Stimulated activated effector memory CD8-positive, alpha-beta T cell treated with anti-CD3 and anti-CD28 coated beads, Interleukin-12 subunit alpha, Interleukin-12 subunit beta, amount 100 ng/mL, for 72 hours (primary cell): ENCODE results near the gene PPP1CA.

ENCODE experiments used
- ATAC-seq: fragments of 150-1000 bp; cut with Tn5 transposase; 2 replicates; pipeline ENCODE4 v1.10.0; 2021
- DNase-seq, 2 donors: peaks; one replicate each; pipeline ENCODE4 v3.0.0; 2021 to 2022; ENCODE audit warnings: low spot score in 2 of 2
- H3K27ac Mint-ChIP-seq: one replicate; pipeline ENCODE4 v1.8.0; 2022; ENCODE audit warnings: mild to moderate bottlenecking, mixed read lengths
- H3K36me3 Mint-ChIP-seq: one replicate; pipeline ENCODE4 v1.8.0; 2022; ENCODE audit warnings: mild to moderate bottlenecking, mixed read lengths
- H3K4me1 Mint-ChIP-seq: one replicate; pipeline ENCODE4 v1.8.0; 2022; ENCODE audit warnings: mixed read lengths
- H3K4me3 Mint-ChIP-seq: one replicate; pipeline ENCODE4 v1.8.0; 2022; ENCODE audit warnings: mild to moderate bottlenecking, mixed read lengths
- H3K9me3 Mint-ChIP-seq: one replicate; pipeline ENCODE4 v1.8.0; 2022; ENCODE audit warnings: mixed read lengths

Gene PPP1CA

DNA sequence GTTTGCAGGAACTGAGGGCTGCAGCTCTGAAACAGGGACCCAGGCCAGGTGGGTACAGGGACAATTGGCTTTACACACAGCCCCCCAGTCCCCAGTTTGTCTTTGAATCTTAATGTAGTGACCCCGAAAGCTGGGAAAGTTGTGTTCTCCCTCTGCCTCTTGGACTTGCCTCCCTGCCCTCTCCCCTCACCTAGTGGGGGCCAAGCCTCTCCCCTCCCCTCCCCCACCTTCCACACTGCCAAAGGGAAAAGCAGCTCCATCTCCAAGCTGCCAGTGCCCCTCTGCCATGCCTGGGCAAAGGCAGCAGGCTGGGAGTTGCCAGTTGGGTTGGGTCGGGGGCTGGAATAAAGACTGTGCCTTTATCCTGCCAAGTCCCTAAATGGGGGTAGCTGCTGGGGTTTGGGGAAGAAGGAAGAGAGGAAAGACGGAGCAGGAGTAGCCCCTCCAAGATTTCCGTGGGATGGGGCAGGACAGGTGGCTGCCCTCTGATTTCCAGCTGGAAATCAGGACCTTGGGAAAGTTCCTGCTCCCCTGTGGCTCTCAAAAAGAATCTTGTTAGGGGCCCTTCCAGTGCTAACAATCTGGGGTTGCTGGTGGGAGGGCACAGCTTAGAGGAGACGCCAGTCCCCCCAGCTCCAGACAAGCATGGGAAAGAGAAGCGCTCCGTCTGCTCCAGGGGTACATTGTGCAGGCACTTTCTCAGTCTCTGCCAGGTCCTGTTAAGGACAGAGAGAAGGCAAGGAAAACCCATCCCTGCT lies 25.4 kb downstream of the PPP1CA start:
- no peak for DNase-seq
- H3K4me1 Mint-ChIP-seq, result peaks cover 48% of the 10 kb centered on the region
- H3K9me3 Mint-ChIP-seq, result no peaks in the 10 kb centered on the region
- no peak for ATAC-seq
- peaks cover 24% of the 10 kb centered on the region for H3K36me3 Mint-ChIP-seq
- H3K27ac Mint-ChIP-seq, result no peak overlapping the region
- no peak overlapping the region for H3K4me3 Mint-ChIP-seq

- Mint-ChIP-seq H3K4me3 (no peak overlapping the region), H3K4me1 (peaks cover 48% of the 10 kb centered on the region), H3K36me3 (peaks cover 24% of the 10 kb centered on the region), H3K27ac (no peak overlapping the region), H3K9me3 (no peaks in the 10 kb centered on the region)
- ATAC-seq (no peak), DNase-seq (no peak)
Measured at GRCh38 chr11:67375320-67376055, 26.2 kb downstream of the PPP1CA start.

DNA sequence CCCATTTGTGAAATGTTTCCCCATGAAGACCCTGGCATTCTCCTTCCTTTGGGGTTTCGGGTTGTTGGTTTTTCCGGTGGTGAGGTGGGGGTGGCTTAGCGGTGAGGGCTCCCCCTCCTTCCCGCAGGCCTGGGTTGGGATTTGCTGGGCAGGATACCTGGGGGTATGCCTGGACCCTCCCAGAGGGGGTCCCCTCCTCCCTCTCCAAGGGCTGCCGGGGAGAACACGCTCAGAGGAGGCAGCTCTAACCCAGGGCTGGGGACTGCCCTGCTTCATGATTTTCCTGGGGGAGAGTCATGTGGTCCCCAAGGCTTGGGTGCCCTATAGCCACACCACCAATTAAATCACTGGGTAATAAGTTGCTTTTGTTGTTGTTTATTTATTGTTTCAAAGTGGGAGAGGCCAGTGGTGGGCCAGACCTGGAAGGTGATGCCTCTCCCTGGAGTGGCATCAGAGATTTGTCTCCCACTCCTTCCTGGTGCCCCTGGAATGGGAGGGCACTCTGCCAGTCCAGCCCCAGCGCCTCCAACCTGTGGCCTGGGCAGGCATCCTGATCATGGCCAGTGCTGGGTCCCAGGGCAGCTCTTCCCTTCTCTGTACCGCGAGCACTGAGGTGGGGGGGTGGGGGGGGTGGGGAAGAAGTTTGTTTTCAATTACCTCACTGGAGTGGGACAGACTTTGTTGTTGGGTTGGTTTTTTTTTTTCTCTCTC lies 26.9 kb downstream of the PPP1CA start:
- Mint-ChIP-seq H3K36me3 (peaks cover 21% of the 10 kb centered on the region), H3K27ac (peak overlapping the region; percentile 91), H3K4me3 (peak overlapping the region; percentile 78), H3K4me1 (peaks cover 54% of the 10 kb centered on the region), H3K9me3 (no peaks in the 10 kb centered on the region)
- DNase-seq, result no peak
- no peak for ATAC-seq

GRCh38 chr11:67373648-67374570 lies 27.7 kb downstream of the PPP1CA start:
- H3K4me3 Mint-ChIP-seq, result peak overlapping the region; percentile 78
- ATAC-seq (peak; percentile 49), DNase-seq (peak; percentile 38 to 71)
- peaks cover 19% of the 10 kb centered on the region for H3K36me3 Mint-ChIP-seq
- H3K27ac Mint-ChIP-seq, result peak overlapping the region; percentile 91
- no peaks in the 10 kb centered on the region for H3K9me3 Mint-ChIP-seq
- H3K4me1 Mint-ChIP-seq, result peaks cover 60% of the 10 kb centered on the region

- peak within 1 kb of the TSS; percentile 81 for H3K4me3 Mint-ChIP-seq
- ATAC-seq, result peak; percentile 17
- H3K4me1 Mint-ChIP-seq, result peaks cover 63% of the 10 kb centered on the region
- DNase-seq, result peak in 1 of 2 donors; percentile 68
- H3K27ac Mint-ChIP-seq, result peak within 1 kb of the TSS; percentile 91
- no peaks in the 10 kb centered on the region for H3K9me3 Mint-ChIP-seq
- peaks cover 25% of the 10 kb centered on the region for H3K36me3 Mint-ChIP-seq
Measured at GRCh38 chr11:67372993-67373647, 28.5 kb downstream of the PPP1CA start, which contains the start of gene CLCF1. Gene CLCF1 (minus strand): TSS chr11:67373598. CDS start chr11:67373539, 59 bp downstream.

DNA sequence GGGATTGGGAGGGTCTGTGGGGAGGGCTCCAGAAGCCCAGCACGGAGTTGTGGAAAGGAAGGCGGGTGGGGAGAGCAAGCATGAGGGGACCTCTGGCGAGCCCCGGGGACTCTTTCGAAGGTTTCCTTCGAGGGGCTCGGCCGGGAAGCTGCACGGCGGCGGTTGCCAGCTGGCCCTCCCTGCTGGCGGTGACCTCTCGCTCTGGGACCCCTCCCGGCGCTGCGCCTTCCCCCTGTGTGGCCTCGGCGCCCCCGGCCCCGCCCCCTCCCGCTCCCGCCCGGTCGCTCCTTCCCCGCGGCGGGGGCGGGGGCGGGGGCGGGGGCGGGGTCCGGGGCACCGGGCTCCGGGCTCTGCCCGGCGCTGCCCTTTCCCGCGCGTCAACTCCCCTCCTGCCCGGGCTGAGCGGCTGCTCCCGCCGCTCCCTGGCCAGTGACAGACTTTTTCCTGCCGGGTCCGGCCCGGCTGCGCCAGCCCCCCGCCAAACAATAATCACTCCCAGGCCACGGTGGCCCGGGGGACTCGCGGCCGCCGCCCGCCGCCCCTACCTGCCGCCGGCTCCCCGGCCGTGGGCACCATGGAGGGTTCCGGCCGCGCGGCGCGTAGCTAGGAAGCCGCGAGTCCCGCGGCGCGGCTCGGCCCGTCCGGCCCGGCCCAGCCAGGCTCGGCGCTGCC lies 29.2 kb downstream of the PPP1CA start:
- H3K4me1 Mint-ChIP-seq, result peaks cover 70% of the 10 kb centered on the region
- no peaks in the 10 kb centered on the region for H3K9me3 Mint-ChIP-seq
- DNase-seq (no peak), ATAC-seq (no peak)
- H3K36me3 Mint-ChIP-seq, result peaks cover 25% of the 10 kb centered on the region
- H3K4me3 Mint-ChIP-seq, result peak overlapping the region; percentile 81
- H3K27ac Mint-ChIP-seq, result peak overlapping the region; percentile 82

DNA sequence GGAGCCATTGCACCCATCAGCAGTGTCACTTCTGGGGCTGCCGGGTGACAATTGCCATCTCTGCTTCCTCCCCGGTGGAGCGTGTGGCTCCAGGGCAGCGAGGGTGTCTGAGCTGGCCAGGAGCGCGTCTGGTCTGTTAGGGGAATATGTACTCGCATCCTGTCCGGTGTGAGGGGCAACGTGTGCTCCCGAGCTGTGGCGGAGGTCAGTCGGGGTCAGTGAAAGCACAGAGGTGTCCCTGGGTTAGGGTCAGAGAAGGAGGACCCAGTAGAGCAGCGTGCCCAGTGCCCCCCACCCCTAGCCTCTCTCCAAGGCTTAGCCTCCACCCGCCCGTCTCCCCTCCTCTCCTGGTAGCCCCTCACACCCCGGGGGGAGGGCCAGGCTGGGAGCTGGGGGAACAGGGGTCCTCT lies 29.7 kb downstream of the PPP1CA start:
- DNase-seq (no peak), ATAC-seq (no peak)
- H3K4me3 Mint-ChIP-seq, result peak overlapping the region; percentile 81
- peaks cover 72% of the 10 kb centered on the region for H3K4me1 Mint-ChIP-seq
- peaks cover 25% of the 10 kb centered on the region for H3K36me3 Mint-ChIP-seq
- H3K9me3 Mint-ChIP-seq, result no peaks in the 10 kb centered on the region
- peak overlapping the region; percentile 82 for H3K27ac Mint-ChIP-seq

GRCh38 chr11:67371189-67371910 lies 30.3 kb downstream of the PPP1CA start:
- Mint-ChIP-seq H3K27ac (peak overlapping the region; percentile 82), H3K4me3 (peak overlapping the region; percentile 81), H3K36me3 (peaks cover 25% of the 10 kb centered on the region), H3K4me1 (peaks cover 76% of the 10 kb centered on the region), H3K9me3 (no peaks in the 10 kb centered on the region)
- DNase-seq (peak in 1 of 2 donors; percentile 70), ATAC-seq (peak; percentile 48)

DNA sequence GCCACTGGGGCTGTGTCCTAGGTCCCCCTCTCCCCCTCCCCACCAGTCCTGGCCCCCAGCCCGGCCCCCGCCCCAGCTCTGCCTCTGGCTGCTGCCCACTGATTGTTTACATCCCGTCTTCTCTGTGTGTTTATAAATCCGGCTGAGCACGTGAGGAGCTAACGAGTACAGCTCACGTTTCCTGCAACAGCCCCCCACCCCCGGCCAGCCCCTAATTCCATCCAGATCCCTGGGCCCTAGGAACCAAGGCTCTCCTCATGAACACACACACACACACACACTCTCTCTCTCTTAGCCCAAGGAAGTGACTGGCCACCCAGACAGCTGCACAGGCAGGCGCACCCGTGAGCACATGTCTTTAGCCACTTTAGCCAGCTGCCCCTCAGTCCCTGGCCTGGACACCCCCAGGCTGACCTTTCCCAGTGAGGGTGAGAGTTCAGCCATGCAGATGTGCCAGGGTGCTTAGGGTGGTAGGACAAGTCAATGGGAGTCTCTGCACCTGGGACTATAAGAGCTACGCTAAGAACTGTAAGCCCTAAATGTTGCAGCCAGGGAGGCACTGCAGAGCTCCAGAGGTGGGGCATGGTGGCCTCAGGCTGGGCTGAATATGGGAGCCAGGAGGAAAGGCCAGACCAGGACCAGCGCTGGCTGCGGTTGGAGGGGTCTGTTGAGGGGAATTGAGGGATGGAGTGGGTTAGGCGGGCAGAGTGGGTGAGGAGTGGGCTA lies 31.1 kb downstream of the PPP1CA start:
- ATAC-seq, result no peak
- Mint-ChIP-seq H3K9me3 (no peaks in the 10 kb centered on the region), H3K4me1 (peaks cover 79% of the 10 kb centered on the region), H3K36me3 (peaks cover 25% of the 10 kb centered on the region), H3K4me3 (peak overlapping the region; percentile 81), H3K27ac (peak overlapping the region; percentile 82)
- DNase-seq, result no peak

DNA sequence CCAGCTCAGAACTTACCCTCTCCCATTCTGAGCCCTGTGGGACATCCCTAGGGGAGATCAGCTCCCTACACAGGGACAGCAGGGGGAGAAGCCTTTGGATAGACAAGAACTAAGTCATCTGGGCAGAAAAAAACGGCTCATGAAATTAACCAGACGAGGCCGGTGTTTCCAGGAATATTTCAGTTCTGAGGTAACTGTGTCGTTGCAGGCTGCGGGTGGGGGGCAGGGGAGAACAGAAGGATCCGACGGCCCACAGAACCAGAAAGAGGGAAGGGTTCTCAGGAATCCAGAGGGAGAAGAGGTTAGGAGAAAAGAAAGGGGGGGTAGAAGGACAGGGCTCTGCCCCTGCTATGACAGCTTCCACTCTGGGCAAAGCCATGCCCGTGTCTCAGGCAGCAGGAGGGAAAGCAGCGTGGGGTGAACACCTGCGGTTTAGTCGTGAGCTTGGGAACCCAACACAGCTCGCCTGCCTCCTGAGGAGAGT lies 31.8 kb downstream of the PPP1CA start:
- ATAC-seq (no peak), DNase-seq (no peak)
- Mint-ChIP-seq H3K4me3 (peak overlapping the region; percentile 81), H3K36me3 (peaks cover 28% of the 10 kb centered on the region), H3K9me3 (no peaks in the 10 kb centered on the region), H3K27ac (peak overlapping the region; percentile 82), H3K4me1 (peaks cover 82% of the 10 kb centered on the region)

- Mint-ChIP-seq H3K4me1 (peaks cover 82% of the 10 kb centered on the region), H3K9me3 (no peaks in the 10 kb centered on the region), H3K36me3 (peaks cover 28% of the 10 kb centered on the region), H3K4me3 (peak overlapping the region; percentile 17), H3K27ac (no peak overlapping the region)
- no peak for DNase-seq
- ATAC-seq, result no peak
Measured at GRCh38 chr11:67369275-67369674, 32.4 kb downstream of the PPP1CA start.

DNA sequence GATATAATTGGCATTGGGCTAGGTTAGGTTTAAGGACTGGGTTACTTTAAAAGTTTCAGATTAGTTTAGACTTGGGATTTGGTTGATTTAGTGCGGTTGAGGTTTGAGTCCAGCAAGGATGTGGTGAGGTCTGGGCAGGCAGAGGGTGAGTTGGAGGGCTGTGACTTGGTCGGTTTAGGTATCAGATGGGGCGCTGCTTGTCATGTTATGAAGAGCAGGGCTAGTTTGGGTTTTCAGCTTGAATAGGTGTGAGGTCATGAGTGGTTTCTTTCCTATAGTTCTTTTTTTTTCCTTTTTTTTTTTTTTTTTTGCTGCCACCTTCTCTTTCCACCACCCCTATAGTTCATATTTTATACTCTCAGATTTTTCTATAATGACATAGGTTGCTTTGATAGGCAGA lies 33.0 kb downstream of the PPP1CA start:
- H3K36me3 Mint-ChIP-seq, result peaks cover 22% of the 10 kb centered on the region
- peak overlapping the region; percentile 32 for H3K27ac Mint-ChIP-seq
- H3K4me3 Mint-ChIP-seq, result peak overlapping the region; percentile 17

More for the DNA sequence above, 33.0 kb downstream of the PPP1CA start:
- peak in 1 of 2 donors; percentile 82 for DNase-seq
- H3K4me1 Mint-ChIP-seq, result peaks cover 82% of the 10 kb centered on the region
- H3K9me3 Mint-ChIP-seq, result no peaks in the 10 kb centered on the region
- ATAC-seq, result peak; percentile 79
